ENCODE measurements around the gene ZNF446. TPM values are rescaled to one million over a fixed set of nuclear protein-coding genes. Genes with fewer than 3 reads are reported as not detected.
"Not testable (repeated sequence)": the region's sequence is repeated elsewhere in the genome, so short reads cannot be mapped to it uniquely, and the experiment has no call there.

Gene ZNF446
- total RNA-seq, 1 donor from 2014 or later, result 4.7 TPM

DNA sequence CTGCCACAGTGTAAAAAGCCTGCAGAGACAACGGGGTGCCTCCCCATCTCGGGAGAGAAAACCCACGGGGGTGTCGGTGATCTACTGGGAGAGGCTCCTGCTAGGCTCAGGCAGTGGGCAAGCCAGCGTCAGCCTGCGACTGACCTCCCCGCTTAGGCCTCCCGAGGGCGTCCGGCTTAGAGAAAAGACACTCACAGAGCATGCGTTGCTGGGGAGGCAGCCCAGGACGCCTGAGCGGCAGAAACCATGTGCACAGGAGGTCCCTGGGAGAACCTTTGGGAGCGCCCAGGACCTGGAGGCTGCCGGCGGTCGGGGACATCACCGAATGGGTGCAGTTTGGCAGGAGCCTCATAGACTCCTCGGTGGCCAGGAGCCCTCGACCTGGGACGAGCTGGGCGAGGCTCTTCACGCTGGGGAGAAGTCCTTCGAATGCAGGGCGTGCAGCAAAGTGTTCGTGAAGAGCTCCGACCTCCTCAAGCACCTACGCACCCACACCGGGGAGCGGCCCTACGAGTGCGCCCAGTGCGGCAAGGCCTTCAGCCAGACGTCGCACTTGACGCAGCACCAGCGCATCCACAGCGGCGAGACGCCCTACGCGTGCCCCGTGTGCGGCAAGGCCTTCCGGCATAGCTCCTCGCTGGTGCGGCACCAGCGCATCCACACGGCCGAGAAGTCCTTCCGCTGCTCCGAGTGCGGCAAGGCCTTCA is 5.2 kb upstream of the ZNF446 start:
- not testable (repeated sequence) for ATAC-seq

DNA sequence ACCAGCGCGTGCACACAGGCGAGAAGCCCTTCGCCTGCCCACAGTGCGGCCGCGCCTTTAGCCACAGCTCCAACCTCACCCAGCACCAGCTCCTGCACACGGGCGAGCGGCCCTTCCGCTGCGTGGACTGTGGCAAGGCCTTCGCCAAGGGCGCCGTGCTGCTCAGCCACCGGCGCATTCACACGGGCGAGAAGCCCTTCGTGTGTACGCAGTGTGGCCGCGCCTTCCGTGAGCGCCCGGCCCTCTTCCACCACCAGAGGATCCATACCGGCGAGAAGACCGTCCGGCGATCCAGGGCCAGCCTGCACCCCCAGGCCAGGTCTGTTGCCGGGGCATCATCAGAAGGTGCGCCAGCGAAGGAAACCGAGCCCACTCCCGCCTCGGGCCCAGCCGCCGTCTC is 4.4 kb upstream of the ZNF446 start:
- ATAC-seq, result no peak

DNA sequence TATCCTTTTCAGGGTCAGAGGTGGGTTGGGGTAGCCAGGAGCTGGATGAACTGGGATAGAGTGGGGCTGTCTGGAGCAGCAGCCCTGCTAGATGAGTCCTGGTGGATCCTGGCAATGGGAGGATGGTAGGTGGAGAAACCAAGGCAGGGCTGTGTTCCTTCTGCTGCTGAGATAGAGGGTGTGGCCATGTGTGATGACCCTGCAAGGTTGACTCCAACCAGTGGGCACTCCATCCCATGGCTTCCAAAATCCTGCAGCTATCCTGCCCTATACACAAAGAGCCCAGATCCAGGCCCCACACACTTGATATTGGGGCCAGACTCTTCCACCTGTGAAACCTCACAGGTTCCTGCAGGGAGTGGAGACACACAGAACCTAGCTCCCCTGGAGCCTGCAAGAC is 2.4 kb upstream of the ZNF446 start:
- ATAC-seq, result no peak

DNA sequence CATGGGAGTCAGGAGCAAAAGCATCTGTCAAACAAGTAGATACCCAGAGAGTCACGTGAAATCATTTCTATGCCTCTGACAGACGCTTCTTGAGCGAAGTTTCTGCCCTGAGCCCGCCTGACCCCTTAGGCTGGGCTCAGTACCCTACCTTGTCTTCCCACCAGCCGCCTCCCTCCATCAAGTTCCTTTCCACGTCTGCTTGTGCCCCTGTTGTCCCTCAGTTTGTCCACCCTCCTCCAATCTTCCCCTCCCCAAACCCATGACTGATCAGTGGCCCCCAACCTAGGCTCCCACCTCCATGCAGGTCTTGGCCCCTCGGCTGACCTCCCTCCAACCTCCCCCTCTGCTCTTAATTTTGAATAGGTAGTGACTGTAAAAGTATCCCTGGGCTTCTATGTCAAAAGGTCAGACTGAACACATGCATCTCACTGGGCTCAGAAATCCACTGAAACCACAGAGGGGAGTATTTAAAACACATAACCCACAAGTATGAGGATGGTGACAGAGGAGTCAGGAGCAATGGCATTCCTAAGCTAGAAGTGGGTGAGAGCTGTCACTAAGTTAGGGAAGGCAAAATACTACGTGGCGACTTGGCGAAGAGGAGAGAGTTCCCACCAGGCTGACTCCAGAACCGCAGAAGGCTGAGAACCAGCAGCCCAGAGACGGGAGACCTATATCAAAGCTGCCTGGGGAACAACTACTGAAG is 1.7 kb upstream of the ZNF446 start:
- no peak for ATAC-seq

DNA sequence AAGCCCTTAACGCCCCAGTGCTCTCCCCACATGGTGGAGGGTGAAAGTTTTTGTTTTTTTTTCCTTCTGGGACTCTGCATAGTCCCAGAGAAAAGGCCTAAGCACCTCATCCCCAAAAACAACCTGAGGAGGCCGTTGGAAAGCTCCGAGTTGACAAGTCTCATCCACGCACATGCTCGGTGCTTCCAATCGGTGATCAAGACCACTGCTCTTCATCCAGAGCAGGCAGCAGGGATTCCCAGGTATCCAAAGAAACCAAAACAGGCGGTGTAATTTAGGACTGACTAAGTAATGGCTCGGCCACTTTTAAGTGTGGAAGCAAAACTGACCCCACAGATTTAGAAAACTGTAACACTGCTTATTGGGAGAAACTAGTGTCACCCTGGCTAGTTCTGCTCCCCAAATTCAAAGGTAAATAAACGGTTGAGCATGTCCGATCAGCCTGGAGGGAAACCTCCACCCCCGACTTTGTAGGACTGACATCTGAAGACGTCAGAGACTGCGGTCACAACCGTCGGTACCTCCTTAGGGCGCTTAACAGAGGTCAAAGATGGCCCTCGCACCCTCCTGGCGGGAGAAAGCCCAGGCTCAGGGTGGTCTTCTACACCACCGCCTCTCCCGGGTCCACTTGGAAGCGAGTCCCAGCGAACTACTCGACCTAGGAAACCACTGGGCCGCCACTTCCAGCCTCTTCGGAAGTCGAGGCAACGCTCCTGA is 997 bp upstream of the ZNF446 start:
- no peak for ATAC-seq

DNA sequence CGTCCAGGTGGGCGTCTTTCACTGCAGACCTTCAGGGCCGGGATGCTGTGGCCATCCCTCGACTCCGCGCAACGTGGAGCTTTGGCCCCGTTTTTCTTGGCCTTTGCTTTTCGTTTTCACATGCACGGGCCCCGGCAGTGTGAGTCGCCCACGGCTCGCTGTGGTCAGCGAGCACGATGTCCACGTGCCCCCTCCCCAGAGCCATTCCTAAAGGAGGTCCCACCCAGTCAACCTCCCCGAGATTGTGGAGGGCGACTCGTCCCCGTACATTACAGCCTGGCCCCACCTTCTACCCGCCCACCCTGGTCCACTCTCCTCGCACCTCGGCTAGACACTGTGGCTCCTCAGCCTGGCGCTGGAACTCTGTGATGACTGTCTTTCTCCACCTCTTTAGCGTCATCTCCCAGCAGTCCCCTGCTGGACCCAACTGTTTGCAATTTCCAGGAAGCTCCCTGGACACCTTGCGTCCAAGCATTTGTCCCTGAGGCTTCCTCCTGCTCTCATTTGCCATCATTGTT is 405 bp downstream of the ZNF446 start:
- no peak for ATAC-seq

DNA sequence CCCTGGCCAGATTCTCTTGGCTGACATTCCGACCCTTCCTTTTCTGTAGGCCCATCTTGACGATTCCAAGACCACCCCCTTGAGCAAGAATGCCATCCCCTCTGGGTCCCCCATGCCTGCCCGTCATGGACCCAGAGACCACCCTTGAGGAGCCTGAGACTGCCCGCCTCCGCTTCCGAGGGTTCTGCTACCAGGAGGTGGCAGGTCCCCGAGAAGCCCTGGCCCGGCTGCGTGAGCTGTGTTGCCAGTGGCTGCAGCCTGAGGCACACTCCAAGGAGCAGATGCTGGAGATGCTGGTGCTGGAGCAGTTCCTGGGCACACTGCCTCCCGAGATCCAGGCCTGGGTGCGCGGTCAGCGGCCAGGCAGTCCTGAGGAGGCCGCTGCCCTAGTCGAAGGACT is 978 bp downstream of the ZNF446 start:
- ATAC-seq, result no peak

DNA sequence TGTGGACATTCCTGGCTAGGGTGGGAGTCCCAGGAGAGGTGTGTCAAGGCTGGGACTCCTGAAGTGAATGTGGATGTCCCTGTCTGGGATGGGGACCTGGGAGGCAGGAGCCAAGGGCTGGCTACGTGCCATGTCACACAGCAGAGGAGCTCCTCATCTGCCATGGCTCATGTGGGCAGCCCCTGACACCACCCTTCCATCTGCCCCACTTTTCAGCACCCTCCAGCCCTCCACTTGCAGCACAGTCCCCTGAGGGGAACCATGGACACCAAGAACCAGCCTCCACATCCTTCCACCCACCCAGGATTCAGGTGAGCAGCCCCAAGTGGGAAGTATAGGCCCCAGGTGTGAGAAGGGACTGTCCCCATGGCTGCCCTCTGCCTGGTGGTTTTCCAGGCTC is 1.7 kb downstream of the ZNF446 start:
- no peak for ATAC-seq

DNA sequence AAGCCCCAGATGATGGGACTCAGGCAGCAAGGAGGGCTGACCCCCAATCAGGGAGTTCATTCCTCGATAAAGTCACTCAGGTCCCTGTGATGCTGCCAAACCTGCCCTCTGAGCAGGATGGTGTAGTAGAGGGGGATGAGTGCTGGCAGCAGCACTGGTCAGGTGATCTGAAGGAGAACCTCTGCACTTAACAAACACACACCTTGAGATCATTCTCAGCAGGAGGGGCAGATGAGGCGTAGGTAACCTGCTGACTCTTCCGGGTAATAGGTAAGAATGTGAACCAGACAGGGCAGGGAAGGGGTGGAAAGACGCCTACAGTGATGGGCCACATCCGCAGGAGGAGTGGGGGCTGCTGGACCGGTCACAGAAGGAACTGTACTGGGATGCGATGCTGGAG is 3.2 kb downstream of the ZNF446 start:
- ATAC-seq, result no peak

DNA sequence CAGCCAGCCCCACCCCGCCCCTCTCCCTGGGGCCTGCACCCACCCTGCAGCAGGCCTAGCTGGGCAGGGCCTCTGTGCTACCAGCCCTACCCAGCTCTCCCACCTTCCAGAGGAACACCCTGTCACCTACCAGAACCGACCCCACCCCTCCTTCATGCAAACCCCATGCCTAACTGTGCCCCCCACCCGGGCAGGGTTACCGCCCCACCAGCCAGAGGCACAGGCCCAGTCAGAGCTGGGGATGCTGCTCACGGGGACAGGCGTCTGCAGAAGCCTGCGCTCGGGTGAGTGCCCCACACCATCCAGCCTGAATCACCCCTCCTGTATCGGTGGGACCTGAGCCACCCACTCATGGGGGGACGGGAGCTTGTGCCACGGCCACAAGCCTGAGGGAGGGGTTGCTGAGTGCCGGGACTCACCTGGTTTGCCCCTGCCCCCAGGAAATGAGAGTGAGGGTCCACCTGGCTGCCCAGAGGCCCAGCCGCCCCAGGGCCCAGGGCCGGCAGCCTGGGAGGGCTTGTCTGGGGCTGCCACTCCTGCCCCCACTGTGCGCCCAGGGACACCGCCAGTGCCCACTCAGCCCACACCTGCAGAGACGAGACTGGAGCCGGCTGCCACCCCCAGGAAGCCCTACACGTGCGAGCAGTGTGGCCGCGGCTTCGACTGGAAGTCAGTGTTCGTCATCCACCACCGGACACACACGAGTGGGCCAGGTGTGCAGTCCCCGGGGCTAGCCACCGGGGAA is 3.8 kb downstream of the ZNF446 start:
- ATAC-seq, result no peak

DNA sequence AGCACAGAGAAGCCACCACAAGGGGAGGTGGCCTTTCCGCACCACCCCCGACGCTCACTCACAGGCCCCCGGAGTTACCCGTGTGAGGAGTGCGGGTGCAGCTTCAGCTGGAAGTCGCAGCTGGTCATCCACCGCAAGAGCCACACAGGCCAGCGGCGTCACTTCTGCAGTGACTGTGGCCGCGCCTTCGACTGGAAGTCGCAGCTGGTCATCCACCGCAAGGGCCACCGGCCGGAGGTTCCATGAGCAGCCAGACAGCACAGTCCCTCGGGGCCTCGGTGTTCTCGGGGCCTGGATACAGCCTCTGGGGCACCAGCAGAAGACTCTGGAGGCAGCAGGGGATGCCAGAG is 4.3 kb downstream of the ZNF446 start:
- no peak for ATAC-seq

DNA sequence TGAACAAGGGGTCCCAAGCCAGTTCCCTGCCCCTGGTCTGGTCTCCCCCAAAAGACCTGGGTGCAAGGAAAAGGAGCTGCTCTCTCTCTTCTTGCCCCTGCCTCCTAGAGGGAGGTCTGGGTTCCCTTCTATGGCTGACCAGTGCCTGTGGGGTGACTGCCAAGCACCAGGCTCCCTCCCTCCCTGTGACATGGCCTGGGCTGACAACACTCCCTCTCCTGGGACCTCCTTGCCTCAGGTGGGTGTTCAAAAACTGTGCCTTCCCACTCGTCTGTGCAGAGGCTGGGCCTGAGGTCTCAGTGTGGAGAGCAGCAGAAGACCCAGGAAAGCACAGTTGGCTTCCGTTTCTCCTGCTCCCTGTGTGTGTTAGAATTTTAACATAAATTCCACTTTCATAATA is 4.7 kb downstream of the ZNF446 start:
- no peak for ATAC-seq

DNA sequence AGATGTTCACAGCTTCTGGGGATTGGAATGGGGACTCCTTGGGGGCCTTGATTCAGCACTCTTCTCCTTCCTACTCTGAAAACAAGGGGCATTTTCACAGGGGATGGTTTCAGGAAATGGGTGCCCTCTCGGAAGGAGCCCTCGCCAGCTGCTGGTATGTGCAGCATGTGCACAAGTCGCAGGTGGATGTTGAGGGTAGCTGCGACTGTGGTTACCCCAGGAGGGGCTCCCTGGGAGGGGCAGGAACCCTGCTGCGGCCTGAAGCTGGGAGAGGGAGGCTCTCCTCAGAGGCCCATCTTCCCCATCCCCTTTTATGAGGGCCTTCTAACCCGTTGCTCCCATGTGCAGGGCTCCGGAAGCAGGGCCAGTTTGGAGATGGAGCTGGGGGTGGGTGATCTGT is 6.2 kb downstream of the ZNF446 start:
- no peak for ATAC-seq

DNA sequence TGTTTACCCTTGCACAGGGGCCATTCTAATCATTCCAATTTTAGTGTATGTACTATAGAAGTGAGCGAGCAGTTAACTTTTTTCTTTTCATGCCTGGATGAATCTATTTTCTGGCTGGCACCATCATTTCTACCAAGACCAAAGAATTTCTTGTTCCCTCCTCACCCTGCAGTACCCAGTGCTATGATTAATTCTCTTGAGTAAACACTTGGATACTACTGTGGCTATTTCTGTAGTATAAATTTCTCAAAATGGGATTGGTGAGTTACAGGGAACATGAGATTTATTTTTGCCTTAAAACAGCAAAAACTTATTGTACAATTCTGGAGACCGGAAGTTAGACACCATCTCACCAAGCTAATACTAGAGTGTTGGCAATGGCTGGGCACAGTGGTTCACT is 7.6 kb downstream of the ZNF446 start:
- no peak for ATAC-seq

DNA sequence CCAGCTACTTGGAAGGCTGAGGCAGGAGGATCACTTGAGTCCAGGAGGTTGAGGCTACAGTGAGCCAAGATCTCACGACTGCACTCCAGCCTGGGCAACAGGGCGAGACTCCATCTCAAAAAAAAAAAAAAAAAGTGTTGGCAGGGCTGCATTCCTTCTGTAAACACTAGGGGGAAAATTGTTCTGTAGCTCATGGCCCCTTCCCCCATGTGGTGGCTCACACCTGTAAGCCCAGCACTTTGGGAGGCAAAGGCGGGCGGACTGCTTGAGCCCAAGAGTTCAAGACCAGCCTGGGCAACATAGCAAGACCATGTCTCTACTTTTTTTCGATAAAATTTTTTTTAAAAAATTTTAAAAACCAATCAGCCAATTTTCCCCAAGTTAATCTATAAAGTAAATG is 8.2 kb downstream of the ZNF446 start:
- ATAC-seq, result not testable (repeated sequence)

DNA sequence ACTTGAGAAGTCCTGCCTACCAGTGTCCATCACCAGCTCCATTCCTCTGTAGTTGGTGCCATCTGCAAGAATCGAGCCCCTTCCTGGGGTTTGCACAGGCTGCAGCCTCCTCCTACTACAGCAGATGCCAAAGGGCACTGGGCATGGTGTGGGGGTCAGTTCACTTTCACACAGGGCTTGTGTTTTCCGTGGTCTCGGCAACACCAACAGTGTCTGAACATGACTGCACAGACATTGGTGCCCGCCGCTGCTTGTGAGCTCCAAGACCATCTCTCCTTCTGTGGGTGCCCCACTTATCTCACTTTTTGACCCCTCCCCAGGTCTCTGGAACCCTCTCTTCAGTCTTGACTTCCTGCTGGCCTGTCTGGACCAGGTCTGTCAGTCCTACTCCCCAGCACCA is 15.2 kb downstream of the ZNF446 start:
- ATAC-seq, result no peak

DNA sequence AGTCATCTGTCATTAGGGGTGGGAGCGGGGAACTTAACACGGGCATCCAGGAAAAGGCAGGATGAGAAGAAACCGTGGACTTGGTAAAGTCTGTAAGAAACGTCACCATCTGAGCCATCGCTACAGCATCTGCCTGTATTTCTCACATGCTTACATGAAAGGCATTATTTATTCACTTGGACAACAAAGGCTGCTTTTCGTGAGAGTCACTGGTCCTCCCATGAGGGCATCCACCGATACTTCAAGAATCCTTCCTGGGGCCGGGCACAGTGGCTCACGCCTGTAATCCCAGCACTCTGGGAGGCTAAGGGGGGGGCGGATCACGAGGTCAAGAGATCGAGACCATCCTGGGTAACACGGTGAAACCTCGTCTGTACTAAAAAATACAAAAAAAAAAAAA is 16.1 kb downstream of the ZNF446 start:
- no peak for ATAC-seq

DNA sequence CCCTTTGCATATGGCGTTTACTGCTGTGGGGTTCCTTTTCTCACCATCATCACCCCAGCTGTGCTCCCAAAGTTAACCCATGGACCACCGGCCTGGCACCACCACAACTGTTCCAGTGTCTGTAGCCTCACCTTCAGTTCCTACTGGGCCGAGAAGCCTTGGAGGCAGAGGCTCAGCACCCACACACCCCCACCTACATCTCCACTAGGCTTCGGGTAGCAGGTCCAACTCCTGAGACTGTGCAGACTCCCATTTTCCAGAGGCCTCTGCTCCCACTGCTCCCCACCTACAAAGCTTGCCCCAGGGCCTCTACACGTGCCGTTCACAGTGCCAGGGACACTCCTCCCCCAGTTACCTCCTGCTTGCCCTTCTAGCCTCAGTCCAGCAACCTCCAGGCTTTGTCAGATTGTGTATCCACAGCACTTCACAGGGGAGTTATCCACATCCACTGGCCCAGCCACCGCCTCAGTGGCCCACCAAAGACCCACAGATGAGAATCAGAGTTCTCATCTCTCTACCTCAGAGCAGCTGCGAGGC is 21.6 kb downstream of the ZNF446 start:
- ATAC-seq, result no peak

DNA sequence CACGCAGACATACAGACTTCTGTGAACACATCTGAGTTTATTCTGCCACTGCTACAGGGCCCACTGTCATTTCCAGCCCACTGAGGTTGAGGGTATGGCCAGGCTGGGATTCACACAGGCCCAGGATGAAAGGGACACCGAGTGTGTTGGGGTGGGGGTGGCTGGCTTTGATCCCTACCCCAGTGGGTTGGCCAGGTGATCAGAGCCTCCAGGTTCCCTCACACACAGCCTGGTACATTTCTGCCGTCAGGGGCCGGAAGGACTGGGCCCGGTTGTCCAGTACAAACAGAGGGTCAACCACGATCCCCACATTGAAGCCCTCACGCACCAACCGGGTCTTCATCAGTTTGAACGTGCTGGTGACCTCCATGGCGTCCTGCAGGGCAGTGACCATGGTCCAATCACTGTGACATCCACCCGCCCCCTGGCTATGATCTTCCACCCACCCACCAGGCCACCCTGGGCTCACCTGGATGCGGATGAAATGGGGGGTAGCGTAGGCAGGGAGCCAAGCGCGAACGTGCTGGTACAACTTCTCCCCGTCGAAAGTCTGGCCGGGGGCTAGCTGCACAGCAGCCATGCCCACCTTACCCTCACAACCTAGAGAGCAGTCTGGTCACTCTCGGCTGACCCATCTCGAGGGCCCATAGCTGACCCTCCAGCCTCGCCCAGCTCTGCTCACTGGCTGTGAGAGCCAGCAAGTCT is 22.3 kb downstream of the ZNF446 start:
- peak; percentile 0 for ATAC-seq

DNA sequence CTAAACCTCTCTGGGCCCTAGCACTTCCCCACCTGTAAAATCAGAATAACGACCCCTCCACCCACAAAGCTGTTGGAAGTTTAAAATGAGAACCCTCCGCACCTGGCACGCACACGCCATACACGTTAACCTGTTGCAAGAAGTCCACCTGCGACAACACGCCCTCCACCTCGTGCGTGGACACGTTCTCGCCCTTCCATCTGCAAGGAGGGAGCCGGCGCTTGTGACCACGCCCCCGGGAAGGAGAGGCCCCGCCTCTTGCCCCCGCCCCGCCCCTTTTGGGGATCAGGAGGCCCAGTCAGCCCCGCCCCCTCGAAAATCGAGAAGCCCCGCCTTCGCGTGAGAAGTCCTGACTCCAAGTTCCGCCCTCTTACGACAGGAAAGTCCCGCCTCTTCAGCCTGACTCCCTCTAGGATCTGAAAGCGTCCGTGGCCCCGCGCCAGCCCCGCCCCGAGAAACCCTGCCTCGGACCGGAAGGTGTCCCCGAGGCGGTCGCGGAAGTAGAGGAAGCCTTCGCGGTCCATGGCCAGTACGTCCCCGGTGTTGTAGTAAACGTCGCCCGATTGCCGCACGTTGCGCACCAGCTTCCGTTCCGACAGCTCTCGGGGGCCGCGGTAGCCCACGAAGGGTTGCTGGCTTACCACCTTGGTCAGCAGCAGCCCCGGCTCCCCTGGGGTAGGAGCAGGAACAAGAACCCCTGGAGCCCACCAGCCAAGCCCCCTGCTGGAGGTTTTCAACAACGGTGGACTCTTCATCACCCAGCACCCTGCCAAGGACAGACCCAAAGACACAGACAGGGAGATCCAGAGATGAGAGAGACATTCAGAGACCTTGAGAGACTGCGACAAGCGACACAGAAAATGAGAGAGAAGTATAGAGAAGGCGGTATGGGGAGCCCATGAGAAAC is 23.1 kb downstream of the ZNF446 start:
- ATAC-seq, result peak; percentile 95

DNA sequence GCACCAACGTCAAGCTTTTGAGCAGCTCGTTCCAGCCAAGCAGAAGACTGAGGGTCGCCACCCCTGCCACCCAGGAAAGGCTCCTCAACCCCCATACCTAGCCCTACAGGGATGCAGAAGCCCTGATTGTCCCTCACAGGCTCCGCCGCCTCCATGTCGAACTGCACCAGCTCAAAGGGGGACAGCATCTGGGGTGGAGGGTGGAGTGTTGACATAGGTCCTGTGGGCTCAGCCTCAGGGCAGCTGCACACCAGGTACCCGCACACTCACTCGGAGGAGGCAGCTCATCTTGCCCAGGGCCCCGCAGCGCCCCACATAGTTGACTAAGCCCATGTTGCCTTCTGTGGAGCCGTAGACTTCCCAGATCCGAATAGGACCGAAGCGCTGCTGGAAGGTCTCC is 24.1 kb downstream of the ZNF446 start:
- no peak for ATAC-seq

All from esophagus mucosa (tissue), 1 donor.